ENCODE measurements around the gene TIPARP. TPM values are rescaled to one million over a fixed set of nuclear protein-coding genes. Genes with fewer than 3 reads are reported as not detected.

The TIPARP gene
- polyA plus RNA-seq, 3 donors: 26.9 to 28.3 (median 27.6) TPM

DNA sequence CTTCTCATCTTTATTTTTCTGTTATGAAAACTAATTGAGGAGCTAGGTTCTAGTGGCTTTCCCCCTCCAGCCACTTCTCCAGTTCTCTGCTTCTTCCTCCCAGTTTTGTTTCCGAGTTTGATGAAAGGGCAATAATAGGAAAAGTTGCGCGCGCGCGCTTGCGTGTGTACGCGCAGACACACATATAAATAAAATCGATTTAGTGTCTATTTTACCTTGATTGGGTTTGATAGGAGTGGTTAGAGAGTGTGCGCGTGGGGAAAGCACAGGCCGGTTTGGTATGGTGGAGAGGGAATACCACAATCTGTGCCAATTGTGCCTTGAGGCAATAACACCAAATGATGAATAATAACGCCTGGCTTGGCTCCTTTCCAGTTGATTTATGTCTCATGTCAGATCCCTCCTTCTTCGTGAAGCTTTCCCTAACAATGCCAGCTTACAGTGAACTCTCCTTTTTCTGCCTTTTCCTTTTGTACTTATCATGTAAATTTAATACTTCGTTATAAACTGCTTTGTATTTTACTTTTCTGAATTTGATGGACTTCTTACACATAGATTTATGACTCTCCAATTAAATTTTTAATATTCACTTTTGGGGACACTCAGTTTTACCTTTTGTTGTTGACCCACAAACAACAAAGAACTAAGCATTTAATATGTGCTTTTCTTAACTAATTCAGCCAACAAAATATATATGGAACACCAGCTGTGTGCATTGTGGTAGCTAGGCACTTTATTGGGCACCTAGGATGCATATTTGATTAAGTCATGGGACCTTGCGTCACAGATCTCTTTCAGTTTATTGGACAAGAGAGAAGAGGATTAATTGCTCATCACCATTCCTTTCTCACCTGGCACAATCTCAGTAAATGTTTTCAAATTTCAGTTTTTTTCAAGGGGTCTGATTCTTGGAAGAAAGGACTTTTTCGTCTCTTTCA is 1.7 kb downstream of the TIPARP start:
- no peak for DNase-seq (ENCODE audit: low read depth in 3 of 3, low spot score in 2 of 3)

GRCh38 chr3:156676768-156677479 is 2.5 kb downstream of the TIPARP start:
- DNase-seq (ENCODE audit: low read depth in 3 of 3, low spot score in 2 of 3): no peak

GRCh38 chr3:156677536-156677935 is 3.1 kb downstream of the TIPARP start:
- DNase-seq (ENCODE audit: low read depth in 3 of 3, low spot score in 2 of 3): no peak

DNA sequence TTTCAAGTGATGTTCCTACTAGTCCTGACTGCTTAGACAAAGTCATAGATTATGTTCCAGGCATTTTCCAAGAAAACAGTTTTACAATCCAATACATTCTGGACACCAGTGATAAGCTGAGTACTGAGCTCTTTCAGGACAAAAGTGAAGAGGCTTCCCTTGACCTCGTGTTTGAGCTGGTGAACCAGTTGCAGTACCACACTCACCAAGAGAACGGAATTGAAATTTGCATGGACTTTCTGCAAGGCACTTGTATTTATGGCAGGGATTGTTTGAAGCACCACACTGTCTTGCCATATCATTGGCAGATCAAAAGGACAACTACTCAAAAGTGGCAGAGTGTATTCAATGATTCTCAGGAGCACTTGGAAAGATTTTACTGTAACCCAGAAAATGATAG is 3.8 kb downstream of the TIPARP start:
- DNase-seq (ENCODE audit: low read depth in 3 of 3, low spot score in 2 of 3): no peak

DNA sequence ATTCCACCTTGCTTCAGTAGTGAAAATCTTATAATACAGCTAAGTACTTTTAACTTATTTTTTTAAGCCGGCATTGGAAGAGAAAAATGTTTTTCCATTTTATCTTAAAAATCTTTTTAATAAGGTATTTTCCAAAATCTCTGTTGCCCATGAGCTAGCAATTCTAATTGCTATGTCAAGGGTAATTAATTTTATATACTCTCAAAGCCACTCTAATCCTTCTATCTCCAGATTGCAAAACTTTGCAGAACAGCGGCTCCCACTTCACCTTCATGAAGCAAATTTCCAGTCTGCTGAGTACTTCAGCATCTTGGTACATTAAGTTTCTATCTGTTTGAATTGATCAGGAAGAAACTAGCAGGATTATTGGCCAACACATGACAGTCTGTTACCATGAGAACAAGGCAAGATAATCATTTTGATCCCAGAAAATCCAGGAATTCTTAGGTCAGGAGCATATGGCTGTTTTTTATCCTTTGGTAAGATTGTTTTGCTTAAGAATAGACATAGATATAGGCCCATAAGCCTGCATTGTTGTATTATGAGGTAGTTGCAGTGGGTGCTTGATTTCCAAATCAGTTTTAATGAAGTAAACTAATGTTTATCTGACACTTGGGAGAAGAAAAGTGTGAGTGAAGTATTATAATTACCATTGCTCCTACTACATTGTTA is 6.0 kb downstream of the TIPARP start:
- DNase-seq (ENCODE audit: low read depth in 3 of 3, low spot score in 2 of 3): no peak

DNA sequence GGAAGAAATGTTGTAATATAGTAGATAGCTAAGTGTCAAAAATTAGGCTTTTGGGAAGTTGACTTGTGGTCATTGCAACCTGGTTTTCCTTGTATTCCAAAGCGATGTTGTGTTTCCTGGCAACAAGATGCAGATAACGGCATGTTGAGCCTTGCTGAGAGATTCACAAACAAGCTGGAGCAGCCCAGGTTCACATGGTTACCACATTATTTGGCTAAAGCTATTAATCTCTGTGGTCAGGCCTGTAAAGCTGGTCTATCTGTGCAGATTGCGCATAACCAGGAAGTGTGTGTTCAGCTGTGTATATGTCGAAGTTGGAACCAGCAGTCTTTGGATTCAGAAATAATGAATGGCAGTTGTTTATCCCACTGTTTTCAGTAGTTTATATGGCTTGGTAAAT is 6.6 kb downstream of the TIPARP start:
- no peak for DNase-seq (ENCODE audit: low read depth in 3 of 3, low spot score in 2 of 3)

DNA sequence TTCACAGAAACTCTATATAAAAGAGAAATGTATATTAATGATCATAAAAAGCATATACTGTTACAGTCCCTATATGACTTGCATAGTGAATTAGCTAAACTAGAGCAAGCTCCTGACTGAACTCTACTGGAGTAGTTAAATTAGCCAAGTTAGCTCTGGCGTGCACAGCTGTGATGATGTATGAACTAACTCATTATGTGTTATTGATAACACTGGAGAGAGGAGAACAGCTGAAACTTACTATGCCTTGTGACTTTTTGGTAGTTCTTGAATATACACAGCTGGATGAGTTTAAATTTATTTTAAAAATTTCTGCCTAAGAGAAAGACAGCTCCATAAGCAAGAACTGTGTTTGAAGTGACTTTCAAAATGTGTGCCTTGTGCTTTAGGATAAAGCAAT is 8.1 kb downstream of the TIPARP start:
- DNase-seq (ENCODE audit: low read depth in 3 of 3, low spot score in 2 of 3): no peak

DNA sequence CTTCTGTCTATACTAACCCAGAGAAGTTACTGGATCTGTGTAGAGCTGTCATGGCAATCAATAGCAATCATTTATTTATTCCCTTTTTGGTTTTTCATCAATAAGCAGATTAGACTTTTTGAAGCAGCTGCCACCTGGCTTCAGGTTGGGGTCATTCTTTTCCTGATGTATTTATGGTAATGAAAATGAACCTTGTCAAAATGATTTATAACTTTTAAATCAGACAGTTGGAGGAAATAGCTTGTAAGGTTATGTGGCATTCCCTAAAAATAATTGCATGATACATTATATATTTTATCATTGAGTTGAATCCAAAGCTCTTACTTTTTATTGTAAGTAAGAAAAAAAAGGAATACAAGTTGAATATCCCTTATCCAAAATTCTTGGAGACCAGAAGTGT is 8.6 kb downstream of the TIPARP start:
- no peak for DNase-seq (ENCODE audit: low read depth in 3 of 3, low spot score in 2 of 3)

- no peak for DNase-seq (ENCODE audit: low read depth in 3 of 3, low spot score in 2 of 3)
Measured at GRCh38 chr3:156685198-156685597, 10.8 kb downstream of the TIPARP start.

DNA sequence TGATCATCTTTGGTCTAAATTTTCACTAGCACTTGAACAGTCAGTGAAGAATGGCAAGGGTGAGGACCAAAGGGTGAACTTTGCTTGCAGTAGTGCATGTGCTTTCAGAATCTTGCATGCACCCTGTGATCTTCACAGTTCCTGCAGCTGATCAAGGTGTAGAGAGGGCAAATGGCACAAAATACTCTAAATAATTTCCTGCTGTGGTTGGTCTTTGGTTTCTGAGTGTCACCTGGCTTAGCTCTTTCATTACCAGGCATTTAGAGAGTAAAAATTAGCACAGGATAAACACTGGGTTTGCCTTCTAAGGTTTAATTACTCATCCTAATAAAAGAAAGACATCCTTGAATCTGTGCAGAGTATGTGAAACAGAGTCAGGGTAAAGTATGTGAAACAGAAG is 11.4 kb downstream of the TIPARP start:
- DNase-seq (ENCODE audit: low read depth in 3 of 3, low spot score in 2 of 3): no peak

DNA sequence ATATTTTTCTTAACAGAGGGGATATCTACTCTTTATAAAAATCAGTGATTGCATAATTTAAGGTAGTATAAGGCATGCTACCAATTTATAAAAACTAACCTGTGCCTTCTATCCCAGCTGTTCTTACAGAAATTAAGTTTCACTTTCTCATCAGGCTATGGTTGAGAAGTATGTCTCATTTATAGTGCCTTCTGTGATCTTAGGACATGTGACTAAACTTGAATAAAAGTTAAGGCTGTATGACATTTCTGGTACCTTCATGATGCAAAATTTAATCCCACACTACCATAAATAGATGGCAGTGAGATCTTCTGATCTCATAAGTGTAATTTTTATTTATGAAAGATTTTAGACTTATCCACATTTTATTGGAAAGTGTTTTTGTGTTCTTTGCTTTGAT is 12.6 kb downstream of the TIPARP start:
- DNase-seq (ENCODE audit: low read depth in 3 of 3, low spot score in 2 of 3): no peak

DNA sequence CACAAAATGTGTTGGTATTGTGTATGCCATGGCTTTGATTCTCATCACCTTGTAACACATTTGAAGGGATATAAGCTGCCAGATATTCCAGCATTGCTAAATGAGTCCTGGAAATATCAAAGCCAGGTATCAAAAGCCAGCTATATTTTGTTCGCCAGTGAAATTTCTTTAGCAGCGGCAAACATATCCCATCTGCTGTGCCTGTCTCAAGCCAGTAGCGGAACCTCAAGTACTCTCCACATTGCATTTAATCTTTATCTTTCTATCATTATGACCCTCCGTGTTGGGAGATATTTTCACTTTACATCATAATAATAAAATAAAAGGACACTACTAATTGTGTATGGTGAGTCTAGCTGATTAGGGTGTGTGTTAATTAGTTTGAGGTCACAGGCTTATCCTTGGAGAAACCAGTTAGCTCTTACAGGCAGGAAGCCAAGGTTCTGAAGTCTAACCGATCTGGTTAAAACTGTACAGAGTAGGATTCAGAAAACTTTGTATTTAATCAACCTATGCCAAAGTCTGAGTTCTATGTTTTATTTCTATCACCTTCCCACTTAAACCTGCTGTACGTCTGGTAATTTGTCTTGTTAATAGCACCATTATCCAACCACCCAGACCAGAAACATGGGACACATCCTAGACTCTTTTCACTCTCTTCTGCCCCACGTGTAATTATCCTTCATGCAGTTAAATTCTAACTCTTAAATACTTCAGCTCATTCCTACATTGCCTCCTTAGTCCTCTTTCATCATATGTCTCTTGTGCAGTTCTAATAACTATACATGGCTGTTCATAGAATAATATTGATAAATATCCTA is 14.5 kb downstream of the TIPARP start:
- DNase-seq (ENCODE audit: low read depth in 3 of 3, low spot score in 2 of 3): no peak

- DNase-seq (ENCODE audit: low read depth in 3 of 3, low spot score in 2 of 3): no peak
Measured at GRCh38 chr3:156689608-156690007, 15.2 kb downstream of the TIPARP start.

- DNase-seq (ENCODE audit: low read depth in 3 of 3, low spot score in 2 of 3): no peak
Measured at GRCh38 chr3:156691920-156692319, 17.5 kb downstream of the TIPARP start.

GRCh38 chr3:156693166-156693565 is 18.8 kb downstream of the TIPARP start:
- no peak for DNase-seq (ENCODE audit: low read depth in 3 of 3, low spot score in 2 of 3)

- DNase-seq (ENCODE audit: low read depth in 3 of 3, low spot score in 2 of 3): no peak
Measured at GRCh38 chr3:156694536-156694935, 20.1 kb downstream of the TIPARP start.

GRCh38 chr3:156702367-156702766 is 28.0 kb downstream of the TIPARP start:
- no peak for DNase-seq (ENCODE audit: low read depth in 3 of 3, low spot score in 2 of 3)

DNA sequence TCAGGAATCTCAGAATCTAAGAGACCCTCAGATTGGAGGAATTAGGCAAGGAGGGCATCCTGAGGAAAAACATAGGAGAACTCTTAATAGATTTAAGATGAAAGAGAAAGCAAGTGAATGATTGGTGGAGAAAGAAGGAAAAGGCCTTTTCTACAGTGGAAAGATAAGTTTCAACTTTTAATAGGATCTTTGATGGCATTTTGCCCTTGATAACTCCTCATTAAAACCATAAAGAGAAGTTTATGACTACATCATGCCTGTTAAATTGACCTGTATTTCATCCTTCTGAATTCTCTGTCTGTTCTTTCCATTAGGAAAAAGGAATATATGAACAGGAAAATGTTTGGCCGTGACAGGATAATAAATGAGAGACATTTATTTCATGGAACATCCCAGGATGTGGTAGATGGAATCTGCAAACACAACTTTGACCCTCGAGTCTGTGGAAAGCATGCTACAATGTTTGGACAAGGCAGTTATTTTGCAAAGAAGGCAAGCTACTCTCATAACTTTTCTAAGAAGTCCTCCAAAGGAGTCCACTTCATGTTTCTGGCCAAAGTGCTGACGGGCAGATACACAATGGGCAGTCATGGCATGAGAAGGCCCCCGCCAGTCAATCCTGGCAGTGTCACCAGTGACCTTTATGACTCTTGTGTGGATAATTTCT is 30.1 kb downstream of the TIPARP start:
- DNase-seq (ENCODE audit: low read depth in 3 of 3, low spot score in 2 of 3): no peak

DNA sequence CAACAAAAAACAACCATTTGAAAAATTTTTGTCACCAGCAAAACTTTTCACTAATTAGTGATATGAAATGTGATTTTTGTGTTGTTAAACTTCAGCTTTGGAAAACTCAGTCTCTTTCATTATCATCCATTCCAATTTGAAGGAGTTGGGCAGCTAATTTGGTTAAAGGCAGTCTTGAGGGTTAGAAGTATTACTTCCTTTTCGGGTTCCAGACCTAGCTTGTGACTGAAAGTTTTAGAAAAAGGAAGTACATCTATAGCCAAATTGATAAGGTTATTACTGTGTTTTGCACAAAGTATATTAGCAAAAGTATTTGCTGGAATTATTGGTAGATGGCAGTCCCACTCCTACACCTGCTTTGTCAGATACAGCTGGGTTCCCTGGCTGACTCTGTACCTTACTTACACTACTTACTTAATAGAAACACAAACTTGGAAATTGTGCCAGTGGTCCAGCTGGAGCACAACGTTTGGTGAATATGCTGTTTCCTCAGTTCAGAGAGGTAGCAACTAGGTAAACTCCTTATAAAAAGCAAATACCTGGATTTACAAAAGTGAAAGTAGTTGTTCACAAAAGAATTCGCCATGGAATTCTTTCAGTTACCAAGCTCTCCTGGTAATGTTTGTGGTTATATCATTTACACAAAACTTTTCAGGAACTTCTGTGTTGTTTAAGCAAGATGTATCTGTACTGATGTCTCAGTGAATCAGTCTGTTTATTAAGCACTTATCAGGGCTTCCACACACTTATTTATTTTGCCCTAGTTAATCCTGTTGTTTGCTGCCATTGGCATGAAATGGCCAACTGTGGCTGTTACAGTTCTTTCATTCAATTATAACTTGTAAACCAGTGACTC is 31.6 kb downstream of the TIPARP start:
- DNase-seq (ENCODE audit: low read depth in 3 of 3, low spot score in 2 of 3): no peak

Data from right renal cortex interstitium (tissue), 3 donors.